ENCODE data around the gene MACF1.

MACF1 gene

GRCh38 chr1:39213511-39214002, 9.1 kb downstream of the MACF1 start:
- no peak for DNase-seq (ENCODE audit: low spot score)

DNA sequence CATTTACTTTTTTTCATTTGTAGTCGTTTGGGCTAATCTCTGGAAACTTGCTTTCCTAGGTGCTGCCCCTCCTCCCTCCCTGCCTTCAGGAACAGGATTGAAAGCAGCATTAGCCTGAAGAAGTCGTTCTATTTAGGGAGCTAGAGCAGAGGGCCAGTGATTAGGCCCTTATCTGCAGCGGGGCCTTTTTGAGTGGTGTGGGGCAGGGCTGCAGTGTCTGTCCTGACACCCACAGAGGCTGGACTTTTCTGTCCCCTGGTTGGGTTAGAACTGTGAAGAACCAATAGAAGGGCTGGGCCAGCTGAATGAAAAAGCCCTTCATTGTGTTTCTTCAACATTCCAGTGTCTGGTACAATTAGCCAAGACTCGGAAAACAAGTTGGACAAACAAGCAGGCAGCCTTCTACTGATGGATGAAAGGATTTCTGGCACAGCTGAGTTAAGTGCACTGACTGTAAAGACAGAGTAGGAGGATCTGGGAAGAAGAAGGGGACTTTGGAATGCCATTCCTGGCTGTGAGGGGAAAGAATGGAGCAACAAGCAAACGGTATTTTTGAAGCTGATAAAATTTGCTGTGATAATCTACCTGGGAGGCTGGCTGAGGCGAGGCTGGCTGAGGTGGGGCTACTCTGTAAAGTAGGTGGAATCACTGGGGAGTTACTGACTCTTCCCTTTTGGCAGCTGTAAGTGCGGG, 9.7 kb downstream of the MACF1 start:
- DNase-seq (ENCODE audit: low spot score), result no peak

DNA sequence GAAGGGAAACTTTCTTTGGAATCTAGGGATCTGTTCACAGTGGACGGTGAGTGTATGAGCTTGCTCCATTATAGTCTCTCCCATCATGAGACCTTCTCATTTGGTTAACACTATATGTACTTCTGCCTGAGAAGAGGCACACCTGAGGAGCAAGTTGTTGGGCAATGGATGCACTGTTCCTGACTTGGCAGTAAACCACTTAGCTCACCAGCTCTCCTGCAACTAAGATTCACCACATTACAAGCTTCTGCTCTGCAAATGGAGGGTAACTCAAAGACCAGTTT, 10.2 kb downstream of the MACF1 start:
- DNase-seq (ENCODE audit: low spot score), result no peak

DNA sequence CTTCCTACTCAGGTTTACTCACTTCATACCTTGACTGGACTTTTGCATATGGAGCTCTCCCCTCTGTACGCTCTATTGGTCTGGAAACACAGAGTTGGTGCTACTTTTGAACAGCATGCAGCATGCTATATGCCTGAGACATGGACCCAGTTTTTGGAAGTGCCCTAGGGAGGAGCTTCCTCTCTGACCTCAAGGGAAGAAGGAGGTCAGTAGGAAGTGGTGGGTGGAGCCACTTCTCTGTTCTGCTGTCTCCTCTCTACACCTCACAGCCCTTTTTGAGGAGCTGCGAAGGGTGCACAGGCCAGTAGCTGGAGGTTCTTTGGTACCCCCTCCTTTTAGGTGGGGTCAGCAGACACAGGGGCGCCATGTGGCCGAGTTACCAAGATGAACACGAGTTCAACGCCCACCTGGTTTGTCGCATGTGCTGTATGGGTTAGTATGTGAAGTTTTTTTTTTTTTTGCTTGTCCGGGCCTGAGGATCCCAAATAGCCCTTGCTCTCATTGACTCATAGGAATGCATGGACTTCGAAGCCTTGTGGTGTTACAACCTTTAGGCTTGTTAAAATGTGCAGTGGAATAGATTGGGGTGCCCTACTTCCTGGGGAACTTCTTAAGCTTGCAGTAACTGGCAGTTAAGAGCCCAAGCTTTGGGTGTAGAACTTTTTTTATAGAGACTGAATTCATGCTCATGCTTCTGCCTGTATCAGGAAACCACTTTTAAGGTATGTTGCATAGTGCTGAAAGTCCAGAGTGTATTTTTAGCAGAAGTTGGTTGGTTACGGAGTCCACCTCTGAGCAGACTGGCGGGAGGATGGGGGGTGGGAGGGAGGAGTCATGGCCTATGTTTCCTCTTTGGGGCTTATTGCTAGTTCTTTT, 10.7 kb downstream of the MACF1 start:
- DNase-seq (ENCODE audit: low spot score), result peak; percentile 53

- no peak for DNase-seq (ENCODE audit: low spot score)
Observed at GRCh38 chr1:39216771-39217170, 12.3 kb downstream of the MACF1 start.

DNA sequence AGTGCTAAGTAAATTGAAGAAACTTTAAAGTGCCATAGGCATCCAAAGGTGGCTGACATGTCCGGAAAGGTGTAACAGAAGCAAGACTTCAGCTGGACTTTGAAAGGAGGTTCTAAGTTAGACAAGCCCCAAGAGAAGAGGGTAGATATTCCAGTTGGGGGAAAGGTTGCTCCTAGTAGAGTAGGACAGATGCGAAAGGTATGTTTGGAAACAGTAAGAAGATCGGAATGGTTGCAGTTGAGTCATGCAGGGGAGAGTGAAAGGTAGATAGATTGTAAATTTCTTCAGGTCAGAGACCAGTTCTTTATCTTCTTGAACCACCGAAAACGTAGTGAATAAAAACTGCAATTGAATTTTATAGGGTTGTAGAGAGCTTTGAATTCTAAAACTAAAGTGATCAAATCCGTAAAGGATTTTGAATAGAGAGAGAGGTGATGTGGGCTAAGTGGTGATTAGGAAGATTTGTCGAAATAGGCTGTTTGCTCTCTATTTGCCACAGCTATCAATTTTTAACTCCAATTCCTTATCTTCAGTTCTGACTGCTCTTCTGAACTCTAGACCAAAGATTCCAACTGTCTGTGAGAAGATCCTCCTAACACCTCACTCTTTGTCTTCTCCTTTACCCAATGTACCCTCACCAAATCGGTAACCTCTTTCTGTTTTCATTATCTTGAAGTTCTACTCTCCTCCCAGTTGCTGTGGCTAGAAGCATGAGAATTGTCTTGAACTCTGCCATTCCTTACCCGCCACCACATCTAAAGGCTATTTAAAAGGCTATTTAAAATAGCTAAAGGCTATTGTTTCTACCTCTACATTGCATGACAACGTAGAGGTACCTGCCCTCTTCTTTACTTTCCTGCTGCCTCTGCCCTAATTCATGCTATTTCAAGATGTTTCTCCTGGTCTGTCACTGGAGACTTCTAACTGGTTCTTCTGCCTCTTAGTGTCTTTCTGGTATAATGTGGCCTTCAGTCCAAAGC, 16.7 kb downstream of the MACF1 start:
- DNase-seq (ENCODE audit: low spot score), result no peak

DNA sequence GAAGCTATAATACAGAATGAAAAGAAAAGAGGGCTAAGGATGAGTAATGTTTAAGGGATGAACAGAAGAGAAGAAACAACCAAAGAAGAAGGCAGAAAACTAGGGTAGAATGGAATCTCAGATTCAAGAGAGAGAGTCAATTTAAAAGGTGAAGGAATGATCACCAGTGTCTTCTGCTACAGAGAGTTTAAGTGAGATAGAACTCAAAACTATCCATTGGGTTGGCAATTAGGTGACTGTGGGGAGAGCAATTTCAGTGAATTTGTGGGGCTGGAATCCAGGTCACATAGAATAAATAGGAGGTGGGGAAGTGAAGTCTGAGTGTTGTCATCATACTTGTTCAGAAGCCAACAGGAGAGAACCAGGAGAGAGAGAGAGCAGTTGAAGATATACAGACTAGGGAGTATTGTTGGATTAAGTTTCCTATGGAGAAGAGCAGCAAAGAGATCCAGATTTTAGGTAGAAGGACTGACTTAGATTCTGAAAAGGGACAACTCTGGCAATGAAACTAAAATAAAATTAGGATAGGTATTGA, 19.9 kb downstream of the MACF1 start:
- DNase-seq (ENCODE audit: low spot score), result no peak

DNA sequence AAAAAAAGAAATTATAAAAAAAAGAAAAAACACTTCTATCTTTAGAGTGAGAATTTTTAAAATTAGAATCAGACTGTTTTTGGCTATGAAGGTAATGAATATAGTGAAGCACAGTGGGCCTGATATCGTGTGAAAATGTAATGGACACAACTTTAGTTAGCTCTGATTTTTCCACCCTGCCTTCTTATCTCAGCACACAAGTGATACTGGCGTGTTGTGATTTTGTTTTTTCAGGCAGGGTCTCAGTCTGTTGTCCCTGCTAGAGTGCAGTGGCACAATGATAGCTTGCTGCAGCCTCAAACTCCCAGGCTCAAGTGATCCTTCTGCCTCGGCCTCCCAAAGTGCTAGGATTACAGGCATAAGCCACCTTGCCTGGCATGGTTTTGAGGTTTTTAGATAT, 22.3 kb downstream of the MACF1 start:
- DNase-seq (ENCODE audit: low spot score), result no peak

- DNase-seq (ENCODE audit: low spot score), result no peak
Observed at GRCh38 chr1:39228252-39228651, 23.8 kb downstream of the MACF1 start.

GRCh38 chr1:39229504-39229903, 25.0 kb downstream of the MACF1 start:
- DNase-seq (ENCODE audit: low spot score), result no peak

- DNase-seq (ENCODE audit: low spot score), result peak; percentile 10
Observed at GRCh38 chr1:39230261-39231190, 26.0 kb downstream of the MACF1 start.

- DNase-seq (ENCODE audit: low spot score), result no peak
Observed at GRCh38 chr1:39236971-39237370, 32.5 kb downstream of the MACF1 start.

DNA sequence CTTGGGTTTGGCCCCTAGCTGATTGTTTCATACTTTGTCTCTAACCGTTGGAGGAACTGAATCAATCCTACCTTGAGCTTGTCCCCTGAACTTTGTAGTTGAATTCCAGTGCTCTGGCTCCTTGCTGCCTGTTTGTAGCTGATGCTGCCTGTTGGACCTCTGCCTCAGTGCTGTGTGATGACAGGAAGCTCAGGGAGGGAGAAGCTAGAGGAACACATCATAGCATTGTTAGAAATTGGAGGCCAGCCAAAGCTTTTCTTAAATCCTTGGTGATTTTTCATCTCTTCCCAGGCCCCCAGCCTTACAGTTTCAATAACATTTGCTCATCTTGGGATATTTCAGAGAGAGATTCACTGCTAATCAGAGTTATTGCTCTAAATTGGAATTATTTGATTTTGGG, 34.0 kb downstream of the MACF1 start:
- no peak for DNase-seq (ENCODE audit: low spot score)

GRCh38 chr1:39239968-39240367, 35.5 kb downstream of the MACF1 start:
- DNase-seq (ENCODE audit: low spot score), result no peak

- DNase-seq (ENCODE audit: low spot score), result no peak
Observed at GRCh38 chr1:39243302-39243701, 38.8 kb downstream of the MACF1 start.

- DNase-seq (ENCODE audit: low spot score), result no peak
Observed at GRCh38 chr1:39250460-39251240, 46.2 kb downstream of the MACF1 start.

DNA sequence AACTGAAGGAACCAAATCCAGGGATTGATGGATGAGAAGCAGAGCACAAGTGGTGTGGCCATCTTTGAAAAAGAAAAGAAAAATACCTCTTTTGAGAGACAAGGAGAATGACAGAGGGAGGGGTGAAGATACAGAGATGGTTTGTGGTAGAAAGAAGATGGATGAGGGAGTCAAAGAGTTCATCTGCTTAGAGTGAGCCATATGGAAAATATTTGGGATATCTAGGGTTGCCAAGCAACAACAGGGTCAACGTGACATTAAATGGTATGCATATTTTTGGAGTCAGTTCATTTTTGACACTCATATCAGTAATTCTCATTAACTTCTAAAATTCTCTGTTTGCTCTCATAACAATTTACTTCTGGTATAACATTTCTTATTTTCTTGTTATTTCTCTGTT, 50.7 kb downstream of the MACF1 start:
- no peak for DNase-seq (ENCODE audit: low spot score)

DNA sequence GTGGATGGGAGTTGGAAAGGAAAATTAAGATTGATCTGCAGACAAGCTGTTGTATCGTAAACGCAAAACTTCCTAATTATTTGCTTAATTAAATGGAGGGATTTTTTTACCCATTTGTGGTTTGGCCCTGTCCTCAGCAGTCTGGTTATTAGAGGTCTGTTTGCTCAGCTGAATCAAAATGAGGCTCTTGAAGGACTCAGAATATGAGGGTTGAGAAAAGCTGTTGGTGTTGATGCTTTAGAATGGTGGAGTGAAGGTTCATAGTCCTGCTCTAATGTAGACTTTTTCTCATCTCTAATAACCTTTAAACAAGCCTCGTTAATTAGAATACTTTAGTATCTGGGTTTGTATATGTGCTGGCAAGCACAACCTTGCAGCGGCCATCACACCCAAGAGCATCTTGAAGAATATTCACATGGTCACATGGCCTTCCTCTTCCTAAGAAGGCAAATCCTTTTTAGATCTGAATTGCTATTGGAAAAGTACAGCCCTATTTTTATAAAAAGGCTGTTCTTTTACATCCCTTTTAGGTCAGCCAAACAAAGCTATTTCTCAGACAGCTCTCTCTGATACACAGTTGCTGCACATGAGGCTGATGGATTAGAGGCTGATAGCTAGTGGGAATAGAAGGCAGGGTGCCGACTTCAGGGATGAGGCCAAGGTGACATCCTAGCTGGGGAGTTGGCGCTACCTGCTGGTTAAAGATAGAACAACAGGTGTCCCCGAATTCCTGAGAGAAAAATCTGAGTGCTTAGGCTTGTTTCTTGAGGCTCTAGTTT, 53.8 kb downstream of the MACF1 start:
- DNase-seq (ENCODE audit: low spot score), result peak; percentile 62

DNA sequence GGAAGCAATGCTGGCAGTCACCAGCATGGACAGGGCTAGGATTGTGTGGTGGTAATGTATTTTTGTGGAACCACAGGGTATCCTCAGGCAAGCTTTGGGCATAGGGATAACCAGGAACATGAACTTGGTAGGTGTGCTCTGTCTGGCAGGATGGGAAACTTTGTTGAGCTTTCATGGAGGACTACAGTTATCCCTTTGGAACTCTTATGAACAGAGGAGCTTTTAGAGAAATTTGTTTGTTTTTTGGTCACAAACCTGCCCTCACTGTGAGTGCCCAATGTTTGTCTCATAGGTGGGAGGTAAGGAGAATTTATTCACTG, 54.4 kb downstream of the MACF1 start:
- no peak for DNase-seq (ENCODE audit: low spot score)

Measured in CD4-positive, alpha-beta T cell treated with Interleukin-6 at 100 ng/mL for 8 hours (primary cell).